ENCODE measurements around the gene LRGUK. TPM values are rescaled to one million over a fixed set of nuclear protein-coding genes. Genes with fewer than 3 reads are reported as not detected.

LRGUK gene
- total RNA-seq, 3 donors from 2014 or later = 0.19 to 1.2 (median 0.47) TPM

DNA sequence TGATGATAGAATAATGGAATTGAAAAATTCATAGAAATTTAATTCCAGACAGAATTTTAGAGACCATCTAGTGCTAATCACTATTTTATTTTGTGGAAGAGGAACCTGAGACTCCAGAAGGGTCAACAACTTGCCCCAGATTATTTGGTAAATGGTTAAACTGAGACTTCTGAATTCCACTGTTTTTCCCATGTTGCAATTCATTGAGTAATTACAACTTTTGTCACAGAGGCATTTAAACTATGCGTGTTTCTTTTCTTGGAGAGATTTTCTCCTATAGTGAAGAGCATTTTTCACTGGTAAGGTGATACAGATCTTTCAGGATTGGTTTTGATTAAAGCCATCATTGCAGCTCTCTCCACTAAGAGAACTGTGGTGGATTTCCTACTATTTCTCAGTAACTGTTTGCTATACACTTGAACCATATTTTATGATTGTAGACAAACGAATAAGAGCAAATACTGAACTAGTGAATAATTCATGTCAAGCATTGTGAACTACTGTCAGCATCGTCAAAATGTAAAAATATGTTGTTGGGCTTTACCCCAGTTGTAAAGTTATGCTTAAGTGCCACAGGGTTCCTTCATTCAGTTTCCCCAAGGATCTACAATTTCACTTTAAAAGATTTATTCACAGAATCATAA, 26.5 kb downstream of the LRGUK start:
- Histone ChIP-seq H3K4me1 (ENCODE audit: low read depth) (no peaks in the 10 kb centered on the region), H3K9me3 (no peaks in the 10 kb centered on the region), H3K4me3 (no peak overlapping the region), H3K36me3 (ENCODE audit: low read depth) (no peaks in the 10 kb centered on the region)
- intact Hi-C loops (cut with DNase I, micrococcal nuclease) = no loop called here
- ATAC-seq (no peak), DNase-seq (no peak)
- TF ChIP-seq, protein P1, sequence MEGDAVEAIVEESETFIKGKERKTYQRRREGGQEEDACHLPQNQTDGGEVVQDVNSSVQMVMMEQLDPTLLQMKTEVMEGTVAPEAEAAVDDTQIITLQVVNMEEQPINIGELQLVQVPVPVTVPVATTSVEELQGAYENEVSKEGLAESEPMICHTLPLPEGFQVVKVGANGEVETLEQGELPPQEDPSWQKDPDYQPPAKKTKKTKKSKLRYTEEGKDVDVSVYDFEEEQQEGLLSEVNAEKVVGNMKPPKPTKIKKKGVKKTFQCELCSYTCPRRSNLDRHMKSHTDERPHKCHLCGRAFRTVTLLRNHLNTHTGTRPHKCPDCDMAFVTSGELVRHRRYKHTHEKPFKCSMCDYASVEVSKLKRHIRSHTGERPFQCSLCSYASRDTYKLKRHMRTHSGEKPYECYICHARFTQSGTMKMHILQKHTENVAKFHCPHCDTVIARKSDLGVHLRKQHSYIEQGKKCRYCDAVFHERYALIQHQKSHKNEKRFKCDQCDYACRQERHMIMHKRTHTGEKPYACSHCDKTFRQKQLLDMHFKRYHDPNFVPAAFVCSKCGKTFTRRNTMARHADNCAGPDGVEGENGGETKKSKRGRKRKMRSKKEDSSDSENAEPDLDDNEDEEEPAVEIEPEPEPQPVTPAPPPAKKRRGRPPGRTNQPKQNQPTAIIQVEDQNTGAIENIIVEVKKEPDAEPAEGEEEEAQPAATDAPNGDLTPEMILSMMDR (IDR thresholded peaks at IDR 0.05) = no peak

- DNase-seq = no peak
- TF ChIP-seq, protein P1 (IDR thresholded peaks at IDR 0.05) = no peak
Observed at GRCh38 chr7:134154581-134155130, 27.5 kb downstream of the LRGUK start.

DNA sequence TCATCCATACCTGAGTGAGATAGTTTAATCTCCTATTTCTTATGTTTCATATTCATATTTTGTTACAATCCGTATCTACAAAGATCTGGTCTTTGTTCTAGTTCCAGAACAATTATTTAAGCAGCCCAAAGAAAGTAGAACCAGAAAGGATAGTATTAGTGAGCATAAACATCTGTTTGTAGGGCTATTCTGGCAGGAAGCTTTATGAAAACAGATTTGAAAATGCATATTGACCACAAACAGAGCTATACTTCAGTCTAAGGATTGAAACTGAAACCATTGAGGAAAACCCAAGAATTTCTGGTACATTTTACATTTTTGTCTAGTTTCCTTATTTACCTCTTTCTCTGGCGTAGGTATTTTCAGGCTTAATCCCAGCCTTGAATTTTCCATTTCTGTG, 28.1 kb downstream of the LRGUK start:
- ATAC-seq (no peak), DNase-seq (no peak)
- Histone ChIP-seq H3K9me3 (no peaks in the 10 kb centered on the region), H3K36me3 (ENCODE audit: low read depth) (no peaks in the 10 kb centered on the region), H3K4me1 (ENCODE audit: low read depth) (no peaks in the 10 kb centered on the region), H3K4me3 (no peak overlapping the region)
- TF ChIP-seq, protein P1 (IDR thresholded peaks at IDR 0.05) = no peak
- intact Hi-C loops (cut with DNase I, micrococcal nuclease) = no loop called here

More at GRCh38 chr7:134154581-134155130, 27.5 kb downstream of the LRGUK start:
- no peak for ATAC-seq
- Histone ChIP-seq H3K36me3 (ENCODE audit: low read depth) (no peaks in the 10 kb centered on the region), H3K9me3 (no peaks in the 10 kb centered on the region), H3K4me3 (no peak overlapping the region), H3K4me1 (ENCODE audit: low read depth) (no peaks in the 10 kb centered on the region)
- intact Hi-C loops (cut with DNase I, micrococcal nuclease) = no loop called here

DNA sequence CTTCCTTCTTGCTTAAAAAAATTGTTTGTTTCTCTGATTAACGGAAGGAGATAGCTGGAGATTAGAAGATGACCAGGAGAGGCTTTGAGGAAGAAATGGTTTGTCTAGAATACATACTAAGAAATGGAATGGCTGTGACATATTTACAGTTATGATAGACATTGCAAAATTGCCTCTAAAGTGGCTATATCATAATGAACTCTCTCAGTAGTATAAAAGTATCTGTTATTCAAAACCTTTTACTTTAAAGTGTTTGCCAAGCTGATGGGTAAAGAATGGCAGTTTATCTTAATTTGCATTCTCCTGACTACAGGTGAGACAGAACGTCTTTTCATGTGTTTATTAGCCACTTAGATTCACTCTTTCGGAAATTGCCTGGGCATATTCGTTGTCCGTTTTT, 28.7 kb downstream of the LRGUK start:
- ATAC-seq (no peak), DNase-seq (no peak)
- Histone ChIP-seq H3K9me3 (no peaks in the 10 kb centered on the region), H3K4me1 (ENCODE audit: low read depth) (no peaks in the 10 kb centered on the region), H3K4me3 (no peak overlapping the region), H3K36me3 (ENCODE audit: low read depth) (no peaks in the 10 kb centered on the region)
- intact Hi-C loops (cut with DNase I, micrococcal nuclease) = no loop called here
- TF ChIP-seq, protein P1 (IDR thresholded peaks at IDR 0.05) = no peak

GRCh38 chr7:134165252-134165651, 38.1 kb downstream of the LRGUK start:
- no peaks in the 10 kb centered on the region for H3K9me3 ChIP-seq
- no peak for ATAC-seq
- intact Hi-C loops (cut with DNase I, micrococcal nuclease) = no loop called here
- TF ChIP-seq, protein P1 (IDR thresholded peaks at IDR 0.05) = no peak
- H3K36me3 ChIP-seq (ENCODE audit: low read depth) = no peaks in the 10 kb centered on the region
- no peaks in the 10 kb centered on the region for H3K4me1 ChIP-seq (ENCODE audit: low read depth)
- no peak overlapping the region for H3K4me3 ChIP-seq
- DNase-seq = no peak
